Measurements from ENCODE around the gene NASP. TPM values are rescaled to one million over a fixed set of nuclear protein-coding genes. Genes with fewer than 3 reads are reported as not detected.

Gene NASP
- total and polyA plus RNA-seq, 2 of the 13 experiments (the other 11 are each of a cell fraction or from before 2014, with no cell fraction given) = 132 to 256 TPM

DNA sequence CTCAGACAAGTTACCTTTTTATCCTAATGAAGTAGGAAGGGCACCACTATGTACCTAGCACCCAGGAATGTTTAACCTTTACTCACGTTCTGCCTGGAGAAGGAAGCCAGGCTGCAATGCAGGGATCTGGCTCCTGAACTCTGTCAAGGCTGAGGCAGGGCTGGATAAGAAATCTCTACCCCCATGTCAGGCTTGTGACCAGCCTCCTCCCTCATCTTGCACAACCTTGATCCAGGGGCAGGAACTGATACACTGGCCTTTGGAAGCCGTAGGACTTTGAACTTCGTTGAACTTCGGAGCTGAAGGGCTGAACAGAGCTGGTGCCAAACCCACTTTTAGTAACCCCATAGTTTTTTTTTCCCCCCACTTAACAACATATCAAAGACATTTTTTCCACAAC, 41.2 kb upstream of the NASP start (continued):
- TF ChIP-seq, protein P1, sequence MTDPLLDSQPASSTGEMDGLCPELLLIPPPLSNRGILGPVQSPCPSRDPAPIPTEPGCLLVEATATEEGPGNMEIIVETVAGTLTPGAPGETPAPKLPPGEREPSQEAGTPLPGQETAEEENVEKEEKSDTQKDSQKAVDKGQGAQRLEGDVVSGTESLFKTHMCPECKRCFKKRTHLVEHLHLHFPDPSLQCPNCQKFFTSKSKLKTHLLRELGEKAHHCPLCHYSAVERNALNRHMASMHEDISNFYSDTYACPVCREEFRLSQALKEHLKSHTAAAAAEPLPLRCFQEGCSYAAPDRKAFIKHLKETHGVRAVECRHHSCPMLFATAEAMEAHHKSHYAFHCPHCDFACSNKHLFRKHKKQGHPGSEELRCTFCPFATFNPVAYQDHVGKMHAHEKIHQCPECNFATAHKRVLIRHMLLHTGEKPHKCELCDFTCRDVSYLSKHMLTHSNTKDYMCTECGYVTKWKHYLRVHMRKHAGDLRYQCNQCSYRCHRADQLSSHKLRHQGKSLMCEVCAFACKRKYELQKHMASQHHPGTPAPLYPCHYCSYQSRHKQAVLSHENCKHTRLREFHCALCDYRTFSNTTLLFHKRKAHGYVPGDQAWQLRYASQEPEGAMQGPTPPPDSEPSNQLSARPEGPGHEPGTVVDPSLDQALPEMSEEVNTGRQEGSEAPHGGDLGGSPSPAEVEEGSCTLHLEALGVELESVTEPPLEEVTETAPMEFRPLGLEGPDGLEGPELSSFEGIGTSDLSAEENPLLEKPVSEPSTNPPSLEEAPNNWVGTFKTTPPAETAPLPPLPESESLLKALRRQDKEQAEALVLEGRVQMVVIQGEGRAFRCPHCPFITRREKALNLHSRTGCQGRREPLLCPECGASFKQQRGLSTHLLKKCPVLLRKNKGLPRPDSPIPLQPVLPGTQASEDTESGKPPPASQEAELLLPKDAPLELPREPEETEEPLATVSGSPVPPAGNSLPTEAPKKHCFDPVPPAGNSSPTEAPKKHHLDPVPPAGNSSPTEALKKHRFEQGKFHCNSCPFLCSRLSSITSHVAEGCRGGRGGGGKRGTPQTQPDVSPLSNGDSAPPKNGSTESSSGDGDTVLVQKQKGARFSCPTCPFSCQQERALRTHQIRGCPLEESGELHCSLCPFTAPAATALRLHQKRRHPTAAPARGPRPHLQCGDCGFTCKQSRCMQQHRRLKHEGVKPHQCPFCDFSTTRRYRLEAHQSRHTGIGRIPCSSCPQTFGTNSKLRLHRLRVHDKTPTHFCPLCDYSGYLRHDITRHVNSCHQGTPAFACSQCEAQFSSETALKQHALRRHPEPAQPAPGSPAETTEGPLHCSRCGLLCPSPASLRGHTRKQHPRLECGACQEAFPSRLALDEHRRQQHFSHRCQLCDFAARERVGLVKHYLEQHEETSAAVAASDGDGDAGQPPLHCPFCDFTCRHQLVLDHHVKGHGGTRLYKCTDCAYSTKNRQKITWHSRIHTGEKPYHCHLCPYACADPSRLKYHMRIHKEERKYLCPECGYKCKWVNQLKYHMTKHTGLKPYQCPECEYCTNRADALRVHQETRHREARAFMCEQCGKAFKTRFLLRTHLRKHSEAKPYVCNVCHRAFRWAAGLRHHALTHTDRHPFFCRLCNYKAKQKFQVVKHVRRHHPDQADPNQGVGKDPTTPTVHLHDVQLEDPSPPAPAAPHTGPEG (CRISPR knock-in tag; IDR thresholded peaks at IDR 0.05) = no peak
- TF ChIP-seq PHF21A (CRISPR knock-in tag; IDR thresholded peaks at IDR 0.05) (peak; percentile 78), RORA (CRISPR knock-in tag; IDR thresholded peaks at IDR 0.05) (no peak), ZNF121 (CRISPR knock-in tag; IDR thresholded peaks at IDR 0.05) (peak; percentile 84), ZNF619 (CRISPR knock-in tag; IDR thresholded peaks at IDR 0.05) (no peak), ZFY (CRISPR knock-in tag; IDR thresholded peaks at IDR 0.05) (no peak), NCOA1 (CRISPR knock-in tag; IDR thresholded peaks at IDR 0.05) (no peak), ZNF234 (CRISPR knock-in tag; conservative IDR thresholded peaks at IDR 0.05) (no peak), ZFP82 (CRISPR knock-in tag; IDR thresholded peaks at IDR 0.05; ENCODE audit: borderline replicate concordance) (no peak), XRCC5 (optimal IDR thresholded peaks at IDR 0.05; ENCODE audit: low read length) (peak; percentile 44), ZBTB1 (CRISPR knock-in tag; IDR thresholded peaks at IDR 0.05; ENCODE audit: borderline replicate concordance) (no peak), ETV5 (CRISPR knock-in tag; IDR thresholded peaks at IDR 0.05; ENCODE audit: borderline replicate concordance) (peak; percentile 75; the same call in 1 of the 2 replicates)
- TF ChIP-seq, protein P2, sequence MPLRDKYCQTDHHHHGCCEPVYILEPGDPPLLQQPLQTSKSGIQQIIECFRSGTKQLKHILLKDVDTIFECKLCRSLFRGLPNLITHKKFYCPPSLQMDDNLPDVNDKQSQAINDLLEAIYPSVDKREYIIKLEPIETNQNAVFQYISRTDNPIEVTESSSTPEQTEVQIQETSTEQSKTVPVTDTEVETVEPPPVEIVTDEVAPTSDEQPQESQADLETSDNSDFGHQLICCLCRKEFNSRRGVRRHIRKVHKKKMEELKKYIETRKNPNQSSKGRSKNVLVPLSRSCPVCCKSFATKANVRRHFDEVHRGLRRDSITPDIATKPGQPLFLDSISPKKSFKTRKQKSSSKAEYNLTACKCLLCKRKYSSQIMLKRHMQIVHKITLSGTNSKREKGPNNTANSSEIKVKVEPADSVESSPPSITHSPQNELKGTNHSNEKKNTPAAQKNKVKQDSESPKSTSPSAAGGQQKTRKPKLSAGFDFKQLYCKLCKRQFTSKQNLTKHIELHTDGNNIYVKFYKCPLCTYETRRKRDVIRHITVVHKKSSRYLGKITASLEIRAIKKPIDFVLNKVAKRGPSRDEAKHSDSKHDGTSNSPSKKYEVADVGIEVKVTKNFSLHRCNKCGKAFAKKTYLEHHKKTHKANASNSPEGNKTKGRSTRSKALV (CRISPR knock-in tag; IDR thresholded peaks at IDR 0.05) = no peak
- TF ChIP-seq, protein P3, sequence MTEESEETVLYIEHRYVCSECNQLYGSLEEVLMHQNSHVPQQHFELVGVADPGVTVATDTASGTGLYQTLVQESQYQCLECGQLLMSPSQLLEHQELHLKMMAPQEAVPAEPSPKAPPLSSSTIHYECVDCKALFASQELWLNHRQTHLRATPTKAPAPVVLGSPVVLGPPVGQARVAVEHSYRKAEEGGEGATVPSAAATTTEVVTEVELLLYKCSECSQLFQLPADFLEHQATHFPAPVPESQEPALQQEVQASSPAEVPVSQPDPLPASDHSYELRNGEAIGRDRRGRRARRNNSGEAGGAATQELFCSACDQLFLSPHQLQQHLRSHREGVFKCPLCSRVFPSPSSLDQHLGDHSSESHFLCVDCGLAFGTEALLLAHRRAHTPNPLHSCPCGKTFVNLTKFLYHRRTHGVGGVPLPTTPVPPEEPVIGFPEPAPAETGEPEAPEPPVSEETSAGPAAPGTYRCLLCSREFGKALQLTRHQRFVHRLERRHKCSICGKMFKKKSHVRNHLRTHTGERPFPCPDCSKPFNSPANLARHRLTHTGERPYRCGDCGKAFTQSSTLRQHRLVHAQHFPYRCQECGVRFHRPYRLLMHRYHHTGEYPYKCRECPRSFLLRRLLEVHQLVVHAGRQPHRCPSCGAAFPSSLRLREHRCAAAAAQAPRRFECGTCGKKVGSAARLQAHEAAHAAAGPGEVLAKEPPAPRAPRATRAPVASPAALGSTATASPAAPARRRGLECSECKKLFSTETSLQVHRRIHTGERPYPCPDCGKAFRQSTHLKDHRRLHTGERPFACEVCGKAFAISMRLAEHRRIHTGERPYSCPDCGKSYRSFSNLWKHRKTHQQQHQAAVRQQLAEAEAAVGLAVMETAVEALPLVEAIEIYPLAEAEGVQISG (CRISPR knock-in tag; IDR thresholded peaks at IDR 0.05) = peak; percentile 49; the same call in 1 of the 2 replicates
- TF ChIP-seq, protein P4, sequence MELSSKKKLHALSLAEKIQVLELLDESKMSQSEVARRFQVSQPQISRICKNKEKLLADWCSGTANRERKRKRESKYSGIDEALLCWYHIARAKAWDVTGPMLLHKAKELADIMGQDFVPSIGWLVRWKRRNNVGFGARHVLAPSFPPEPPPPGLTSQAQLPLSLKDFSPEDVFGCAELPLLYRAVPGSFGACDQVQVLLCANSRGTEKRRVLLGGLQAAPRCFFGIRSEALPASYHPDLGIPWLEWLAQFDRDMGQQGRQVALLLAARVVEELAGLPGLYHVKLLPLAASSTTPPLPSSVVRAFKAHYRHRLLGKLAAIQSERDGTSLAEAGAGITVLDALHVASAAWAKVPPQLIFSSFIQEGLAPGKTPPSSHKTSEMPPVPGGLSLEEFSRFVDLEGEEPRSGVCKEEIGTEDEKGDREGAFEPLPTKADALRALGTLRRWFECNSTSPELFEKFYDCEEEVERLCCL (CRISPR knock-in tag; IDR thresholded peaks at IDR 0.05; ENCODE audit: borderline replicate concordance) = no peak
- TF ChIP-seq, protein P5, sequence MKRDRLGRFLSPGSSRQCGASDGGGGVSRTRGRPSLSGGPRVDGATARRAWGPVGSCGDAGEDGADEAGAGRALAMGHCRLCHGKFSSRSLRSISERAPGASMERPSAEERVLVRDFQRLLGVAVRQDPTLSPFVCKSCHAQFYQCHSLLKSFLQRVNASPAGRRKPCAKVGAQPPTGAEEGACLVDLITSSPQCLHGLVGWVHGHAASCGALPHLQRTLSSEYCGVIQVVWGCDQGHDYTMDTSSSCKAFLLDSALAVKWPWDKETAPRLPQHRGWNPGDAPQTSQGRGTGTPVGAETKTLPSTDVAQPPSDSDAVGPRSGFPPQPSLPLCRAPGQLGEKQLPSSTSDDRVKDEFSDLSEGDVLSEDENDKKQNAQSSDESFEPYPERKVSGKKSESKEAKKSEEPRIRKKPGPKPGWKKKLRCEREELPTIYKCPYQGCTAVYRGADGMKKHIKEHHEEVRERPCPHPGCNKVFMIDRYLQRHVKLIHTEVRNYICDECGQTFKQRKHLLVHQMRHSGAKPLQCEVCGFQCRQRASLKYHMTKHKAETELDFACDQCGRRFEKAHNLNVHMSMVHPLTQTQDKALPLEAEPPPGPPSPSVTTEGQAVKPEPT (CRISPR knock-in tag; IDR thresholded peaks at IDR 0.05; ENCODE audit: low read depth) = no peak

Measured in HepG2 (cell line).